Upper lobe of right lung (tissue), 1 donor: ENCODE data around the gene SEZ6L2. TPM values are rescaled to one million over a fixed set of nuclear protein-coding genes. Genes with fewer than 3 reads are reported as not detected.

Experiments
- ATAC-seq: fragments of 200-7000 bp; cut with Tn5 transposase; one replicate; pipeline ENCODE4 v1.9.1; 2020; ENCODE audit warnings: mild to moderate bottlenecking, moderate library complexity
- DNase-seq: peaks from one replicate; pipeline ENCODE4 v3.0.0-alpha.2; 2020
- H3K27ac ChIP-seq: fragments of 200-600 bp; one replicate; pipeline ENCODE4 v1.8.0; 2022
- H3K27me3 ChIP-seq: fragments of 200-600 bp; one replicate; pipeline ENCODE4 v1.8.0; 2022; ENCODE audit warnings: mild to moderate bottlenecking
- H3K36me3 ChIP-seq: fragments of 200-600 bp; one replicate; pipeline ENCODE4 v1.8.0; 2022
- H3K4me1 ChIP-seq: fragments of 200-600 bp; one replicate; pipeline ENCODE4 v1.8.0; 2022
- H3K4me3 ChIP-seq: fragments of 200-600 bp; one replicate; pipeline ENCODE4 v1.8.0; 2022; ENCODE audit warnings: mild to moderate bottlenecking
- H3K9me3 ChIP-seq: fragments of 200-600 bp; one replicate; pipeline ENCODE4 v1.8.0; 2022
- CTCF ChIP-seq: fragments of 200-600 bp; IDR thresholded peaks from one replicate; pipeline ENCODE4 v1.8.0; 2022; ENCODE audit warnings: antibody characterized with exemption
- intact Hi-C: fragments of 100-400 bp; cut with DNase I; formaldehyde crosslinking; loops from one replicate; pipeline ENCODE4 v1.11.0; 2022
- total RNA-seq: library from RNA; stranded (reverse); fragmentation: NEBNext Ultra II Directional; extraction: Animal tissue kit (Norgen Biotek cat#: 25700); gene quantifications from one replicate; pipeline ENCODE4 v1.2.1, GENCODE V29; 2021
- donor health status: DM: no; HTN: yes; CAD: no; lungs with severe emphysema.

SEZ6L2 gene
- total RNA-seq, 1 donor from 2014 or later, result 11.9 TPM

- ATAC-seq (peak; percentile 98), DNase-seq (peak; percentile 94)
- Histone ChIP-seq H3K36me3 (peaks cover 32% of the 10 kb centered on the region), H3K4me1 (peaks cover 16% of the 10 kb centered on the region), H3K9me3 (no peaks in the 10 kb centered on the region), H3K4me3 (peak within 1 kb of the TSS; percentile 91), H3K27me3 (no peaks in the 10 kb centered on the region), H3K27ac (peak within 1 kb of the TSS; percentile 100)
- peak; percentile 54 for TF ChIP-seq CTCF
- intact Hi-C loops, result no loop called here
These were observed 36.3 kb downstream of the SEZ6L2 start, which contains the start of gene CDIPT for GRCh38 chr16:29862884-29863668. Gene CDIPT, minus strand, starts transcription at chr16:29863226. Its CDS starts 369 bp downstream, at chr16:29862857.

GRCh38 chr16:29862383-29862883 is 36.9 kb downstream of the SEZ6L2 start:
- Histone ChIP-seq H3K4me3 (peak overlapping the region; percentile 91), H3K27me3 (no peaks in the 10 kb centered on the region), H3K36me3 (peaks cover 32% of the 10 kb centered on the region), H3K27ac (peak overlapping the region; percentile 100), H3K9me3 (no peaks in the 10 kb centered on the region), H3K4me1 (peaks cover 16% of the 10 kb centered on the region)
- TF ChIP-seq CTCF, result no peak
- intact Hi-C loops, result no loop called here
- ATAC-seq (peak; percentile 6), DNase-seq (no peak)

GRCh38 chr16:29860218-29860617 is 39.1 kb downstream of the SEZ6L2 start:
- Histone ChIP-seq H3K27me3 (no peaks in the 10 kb centered on the region), H3K4me1 (peaks cover 16% of the 10 kb centered on the region), H3K36me3 (peaks cover 32% of the 10 kb centered on the region), H3K4me3 (no peak overlapping the region), H3K27ac (no peak overlapping the region), H3K9me3 (no peaks in the 10 kb centered on the region)
- no peak for DNase-seq
- no peak for ATAC-seq
- TF ChIP-seq CTCF, result no peak
- intact Hi-C loops, result no loop called here

DNA sequence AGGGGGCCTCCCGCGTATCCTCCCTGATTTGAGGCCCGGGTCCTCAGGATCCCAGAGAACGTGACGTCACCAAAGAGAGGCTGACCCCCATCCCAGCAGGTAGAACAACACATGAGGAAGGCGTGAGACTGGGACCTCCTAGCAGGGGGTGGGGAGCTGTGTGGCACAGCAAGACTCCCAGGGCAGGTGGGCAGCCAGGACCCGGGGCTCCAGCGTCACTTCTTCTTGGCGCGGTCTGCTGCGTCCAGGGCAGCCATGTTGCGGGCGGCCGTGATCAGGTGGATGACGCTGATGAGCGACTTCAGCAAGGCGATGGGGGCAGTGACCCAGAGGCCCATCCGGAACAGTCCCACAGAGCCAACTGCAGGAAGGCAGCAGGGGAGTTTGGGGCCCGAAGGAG is 40.4 kb downstream of the SEZ6L2 start:
- H3K9me3 ChIP-seq, result no peaks in the 10 kb centered on the region
- peaks cover 16% of the 10 kb centered on the region for H3K4me1 ChIP-seq
- H3K27me3 ChIP-seq, result no peaks in the 10 kb centered on the region
- H3K4me3 ChIP-seq, result no peak overlapping the region
- H3K27ac ChIP-seq, result no peak overlapping the region
- peaks cover 32% of the 10 kb centered on the region for H3K36me3 ChIP-seq
- intact Hi-C loops, result loop anchor here (10.0 kb wide), 1 partner anchor 146 kb away; no protein-coding TSS in a partner anchor
- TF ChIP-seq CTCF, result no peak
- DNase-seq, result no peak
- ATAC-seq, result no peak

GRCh38 chr16:29858149-29858849 is 41.1 kb downstream of the SEZ6L2 start:
- Histone ChIP-seq H3K36me3 (peaks cover 32% of the 10 kb centered on the region), H3K27ac (no peak overlapping the region), H3K4me3 (no peak overlapping the region), H3K27me3 (no peaks in the 10 kb centered on the region), H3K4me1 (peaks cover 12% of the 10 kb centered on the region), H3K9me3 (no peaks in the 10 kb centered on the region)
- TF ChIP-seq CTCF, result no peak
- intact Hi-C loops, result loop anchor here (10.0 kb wide), 1 partner anchor 147 kb away; no protein-coding TSS in a partner anchor
- DNase-seq (no peak), ATAC-seq (no peak)
